Measurements from ENCODE around the gene MEN1. TPM values are rescaled to one million over a fixed set of nuclear protein-coding genes. Genes with fewer than 3 reads are reported as not detected.

Gene MEN1
- polyA plus RNA-seq, 1 donor from 2014 or later = 36.4 TPM

- Mint-ChIP-seq H3K4me1 (peaks cover 42 to 61% (median 51%) of the 10 kb centered on the region in 3 donors), H3K27ac (peak overlapping the region; percentile 92 to 98 (median 93)), H3K27me3 (no peaks in the 10 kb centered on the region), H3K4me3 (peak overlapping the region; percentile 93 to 97 (median 96)), H3K36me3 (peaks cover 4% of the 10 kb centered on the region), H3K9me3 (no peaks in the 10 kb centered on the region)
These were observed 32.7 kb downstream of the MEN1 start for GRCh38 chr11:64777449-64778222.

- Mint-ChIP-seq H3K4me1 (peaks cover 44 to 62% (median 53%) of the 10 kb centered on the region in 3 donors), H3K27ac (peak overlapping the region; percentile 92 to 98 (median 93)), H3K27me3 (no peaks in the 10 kb centered on the region), H3K4me3 (peak overlapping the region; percentile 93 to 97 (median 96)), H3K9me3 (no peaks in the 10 kb centered on the region), H3K36me3 (peaks cover 7% of the 10 kb centered on the region)
These were observed 33.5 kb downstream of the MEN1 start for GRCh38 chr11:64776875-64777274.

- no peaks in the 10 kb centered on the region for H3K27me3 Mint-ChIP-seq
- H3K36me3 Mint-ChIP-seq = peaks cover 7% of the 10 kb centered on the region
- H3K27ac Mint-ChIP-seq = peak overlapping the region in 2 of 3 donors; percentile 92 to 98
- no peaks in the 10 kb centered on the region for H3K9me3 Mint-ChIP-seq
- peak overlapping the region; percentile 93 to 97 (median 96) for H3K4me3 Mint-ChIP-seq
- peaks cover 48 to 66% (median 57%) of the 10 kb centered on the region in 3 donors for H3K4me1 Mint-ChIP-seq
These were observed 33.9 kb downstream of the MEN1 start for GRCh38 chr11:64776425-64776824.

- Mint-ChIP-seq H3K27me3 (no peaks in the 10 kb centered on the region), H3K4me1 (peaks cover 45 to 67% (median 54%) of the 10 kb centered on the region in 3 donors), H3K9me3 (no peaks in the 10 kb centered on the region), H3K27ac (peak overlapping the region in 1 of 3 donors; percentile 98), H3K4me3 (peak overlapping the region; percentile 25 to 95 (median 70)), H3K36me3 (peaks cover 12% of the 10 kb centered on the region)
These were observed 36.2 kb downstream of the MEN1 start for GRCh38 chr11:64774144-64774543.

- peak overlapping the region; percentile 61 to 85 (median 79) for H3K4me3 Mint-ChIP-seq
These were observed 37.9 kb downstream of the MEN1 start for GRCh38 chr11:64772303-64773018.

GRCh38 chr11:64771861-64772260, 38.5 kb downstream of the MEN1 start:
- Mint-ChIP-seq H3K4me1 (peaks cover 39 to 77% (median 60%) of the 10 kb centered on the region in 3 donors), H3K4me3 (peak overlapping the region; percentile 61 to 85 (median 79)), H3K27me3 (no peaks in the 10 kb centered on the region), H3K36me3 (peaks cover 14% of the 10 kb centered on the region), H3K27ac (peak overlapping the region; percentile 89 to 96 (median 89)), H3K9me3 (no peaks in the 10 kb centered on the region)

More at GRCh38 chr11:64772303-64773018, 37.9 kb downstream of the MEN1 start:
- H3K9me3 Mint-ChIP-seq = no peaks in the 10 kb centered on the region
- no peaks in the 10 kb centered on the region for H3K27me3 Mint-ChIP-seq
- H3K27ac Mint-ChIP-seq = peak overlapping the region; percentile 89 to 96 (median 89)
- peaks cover 14% of the 10 kb centered on the region for H3K36me3 Mint-ChIP-seq
- peaks cover 45 to 78% (median 62%) of the 10 kb centered on the region in 3 donors for H3K4me1 Mint-ChIP-seq

- H3K27me3 Mint-ChIP-seq = no peaks in the 10 kb centered on the region
- H3K4me1 Mint-ChIP-seq = peaks cover 34 to 62% (median 50%) of the 10 kb centered on the region in 3 donors
- peak overlapping the region in 3 of 4 donors; percentile 32 to 61 (median 57) for H3K4me3 Mint-ChIP-seq
- H3K36me3 Mint-ChIP-seq = peaks cover 14% of the 10 kb centered on the region
- peak overlapping the region in 1 of 3 donors; percentile 89 for H3K27ac Mint-ChIP-seq
- H3K9me3 Mint-ChIP-seq = no peaks in the 10 kb centered on the region
These were observed 40.2 kb downstream of the MEN1 start for GRCh38 chr11:64770120-64770519.

GRCh38 chr11:64769283-64769682, 41.1 kb downstream of the MEN1 start:
- no peaks in the 10 kb centered on the region for H3K27me3 Mint-ChIP-seq
- H3K27ac Mint-ChIP-seq = peak overlapping the region; percentile 34 to 96 (median 89)
- H3K4me1 Mint-ChIP-seq = peaks cover 41 to 64% (median 53%) of the 10 kb centered on the region in 3 donors
- H3K36me3 Mint-ChIP-seq = peaks cover 18% of the 10 kb centered on the region
- H3K4me3 Mint-ChIP-seq = peak overlapping the region in 2 of 4 donors; percentile 66 to 75
- H3K9me3 Mint-ChIP-seq = no peaks in the 10 kb centered on the region

GRCh38 chr11:64768300-64768694, 42.1 kb downstream of the MEN1 start:
- H3K27me3 Mint-ChIP-seq = no peaks in the 10 kb centered on the region
- H3K4me1 Mint-ChIP-seq = peaks cover 42 to 63% (median 55%) of the 10 kb centered on the region in 3 donors
- peak overlapping the region in 2 of 3 donors; percentile 89 to 95 for H3K27ac Mint-ChIP-seq
- peak overlapping the region in 2 of 4 donors; percentile 23 to 75 for H3K4me3 Mint-ChIP-seq
- no peaks in the 10 kb centered on the region for H3K9me3 Mint-ChIP-seq
- peaks cover 18% of the 10 kb centered on the region for H3K36me3 Mint-ChIP-seq

GRCh38 chr11:64767344-64768299, 42.7 kb downstream of the MEN1 start:
- Mint-ChIP-seq H3K36me3 (peaks cover 20% of the 10 kb centered on the region), H3K4me3 (peak overlapping the region in 3 of 4 donors; percentile 32 to 86 (median 75)), H3K27ac (peak overlapping the region; percentile 89 to 95 (median 90)), H3K4me1 (peaks cover 46 to 62% (median 55%) of the 10 kb centered on the region in 3 donors), H3K27me3 (no peaks in the 10 kb centered on the region), H3K9me3 (no peaks in the 10 kb centered on the region)

- Mint-ChIP-seq H3K27me3 (peaks cover 3% of the 10 kb centered on the region), H3K27ac (peak overlapping the region in 2 of 3 donors; percentile 95 to 99), H3K4me3 (peak overlapping the region in 2 of 4 donors; percentile 75 to 86), H3K36me3 (peaks cover 17% of the 10 kb centered on the region), H3K4me1 (peaks cover 46 to 63% (median 54%) of the 10 kb centered on the region in 3 donors), H3K9me3 (no peaks in the 10 kb centered on the region)
These were observed 43.5 kb downstream of the MEN1 start for GRCh38 chr11:64766881-64767280.

GRCh38 chr11:64765851-64766665, 44.3 kb downstream of the MEN1 start:
- H3K36me3 Mint-ChIP-seq = peaks cover 17% of the 10 kb centered on the region
- H3K27ac Mint-ChIP-seq = peak overlapping the region; percentile 89 to 99 (median 96)
- H3K4me1 Mint-ChIP-seq = peaks cover 45 to 59% (median 47%) of the 10 kb centered on the region in 3 donors
- H3K27me3 Mint-ChIP-seq = peaks cover 3% of the 10 kb centered on the region
- H3K4me3 Mint-ChIP-seq = peak overlapping the region in 3 of 4 donors; percentile 52 to 90 (median 65)
- H3K9me3 Mint-ChIP-seq = no peaks in the 10 kb centered on the region

- peak overlapping the region; percentile 95 to 99 (median 96) for H3K27ac Mint-ChIP-seq
- H3K4me1 Mint-ChIP-seq = peaks cover 45 to 58% (median 50%) of the 10 kb centered on the region in 3 donors
- peak overlapping the region in 3 of 4 donors; percentile 89 to 93 (median 90) for H3K4me3 Mint-ChIP-seq
- H3K36me3 Mint-ChIP-seq = peaks cover 17% of the 10 kb centered on the region
- H3K9me3 Mint-ChIP-seq = no peaks in the 10 kb centered on the region
- peaks cover 3% of the 10 kb centered on the region for H3K27me3 Mint-ChIP-seq
These were observed 45.0 kb downstream of the MEN1 start for GRCh38 chr11:64765291-64765850.

Measured in IgD-negative memory B cell (primary cell).